Omental fat pad (tissue), 4 donors: ENCODE measurements around the gene KCNT1. TPM values are rescaled to one million over a fixed set of nuclear protein-coding genes. Genes with fewer than 3 reads are reported as not detected.

Experiments used
- ATAC-seq: fragments of 150-250 bp; one replicate; pipeline ENCODE4 v1.9.1; 2016; ENCODE audit warnings: mild to moderate bottlenecking, moderate library complexity; ENCODE audit not compliant: low FRiP score
- DNase-seq: peaks from one replicate; pipeline ENCODE4 v3.0.0-alpha.2; 2019; ENCODE audit warnings: low spot score
- total RNA-seq, 4 donors: library from RNA; depleted of rRNA; stranded (reverse); fragments of >200 nt; gene quantifications; one replicate each; pipeline ENCODE4 v1.1.0, GENCODE V29; 2016
- TF ChIP-seq, protein P1 (sequence below), 3 donors: fragments of 450-650 bp; IDR thresholded peaks; one replicate each; pipeline ENCODE4 v1.5.1; 2016 to 2017; ENCODE audit warnings: antibody characterized with exemption in 3 of 3, mild to moderate bottlenecking in 3 of 3, moderate library complexity in 2 of 3

Gene KCNT1
- total RNA-seq, 4 donors from 2014 or later: 0.24 to 0.95 TPM; not detected in 2

- TF ChIP-seq, protein P1, sequence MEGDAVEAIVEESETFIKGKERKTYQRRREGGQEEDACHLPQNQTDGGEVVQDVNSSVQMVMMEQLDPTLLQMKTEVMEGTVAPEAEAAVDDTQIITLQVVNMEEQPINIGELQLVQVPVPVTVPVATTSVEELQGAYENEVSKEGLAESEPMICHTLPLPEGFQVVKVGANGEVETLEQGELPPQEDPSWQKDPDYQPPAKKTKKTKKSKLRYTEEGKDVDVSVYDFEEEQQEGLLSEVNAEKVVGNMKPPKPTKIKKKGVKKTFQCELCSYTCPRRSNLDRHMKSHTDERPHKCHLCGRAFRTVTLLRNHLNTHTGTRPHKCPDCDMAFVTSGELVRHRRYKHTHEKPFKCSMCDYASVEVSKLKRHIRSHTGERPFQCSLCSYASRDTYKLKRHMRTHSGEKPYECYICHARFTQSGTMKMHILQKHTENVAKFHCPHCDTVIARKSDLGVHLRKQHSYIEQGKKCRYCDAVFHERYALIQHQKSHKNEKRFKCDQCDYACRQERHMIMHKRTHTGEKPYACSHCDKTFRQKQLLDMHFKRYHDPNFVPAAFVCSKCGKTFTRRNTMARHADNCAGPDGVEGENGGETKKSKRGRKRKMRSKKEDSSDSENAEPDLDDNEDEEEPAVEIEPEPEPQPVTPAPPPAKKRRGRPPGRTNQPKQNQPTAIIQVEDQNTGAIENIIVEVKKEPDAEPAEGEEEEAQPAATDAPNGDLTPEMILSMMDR (IDR thresholded peaks at IDR 0.05): no peak
- DNase-seq: no peak
- ATAC-seq: no peak
These were observed 37.6 kb downstream of the KCNT1 start for GRCh38 chr9:135739271-135740220.

DNA sequence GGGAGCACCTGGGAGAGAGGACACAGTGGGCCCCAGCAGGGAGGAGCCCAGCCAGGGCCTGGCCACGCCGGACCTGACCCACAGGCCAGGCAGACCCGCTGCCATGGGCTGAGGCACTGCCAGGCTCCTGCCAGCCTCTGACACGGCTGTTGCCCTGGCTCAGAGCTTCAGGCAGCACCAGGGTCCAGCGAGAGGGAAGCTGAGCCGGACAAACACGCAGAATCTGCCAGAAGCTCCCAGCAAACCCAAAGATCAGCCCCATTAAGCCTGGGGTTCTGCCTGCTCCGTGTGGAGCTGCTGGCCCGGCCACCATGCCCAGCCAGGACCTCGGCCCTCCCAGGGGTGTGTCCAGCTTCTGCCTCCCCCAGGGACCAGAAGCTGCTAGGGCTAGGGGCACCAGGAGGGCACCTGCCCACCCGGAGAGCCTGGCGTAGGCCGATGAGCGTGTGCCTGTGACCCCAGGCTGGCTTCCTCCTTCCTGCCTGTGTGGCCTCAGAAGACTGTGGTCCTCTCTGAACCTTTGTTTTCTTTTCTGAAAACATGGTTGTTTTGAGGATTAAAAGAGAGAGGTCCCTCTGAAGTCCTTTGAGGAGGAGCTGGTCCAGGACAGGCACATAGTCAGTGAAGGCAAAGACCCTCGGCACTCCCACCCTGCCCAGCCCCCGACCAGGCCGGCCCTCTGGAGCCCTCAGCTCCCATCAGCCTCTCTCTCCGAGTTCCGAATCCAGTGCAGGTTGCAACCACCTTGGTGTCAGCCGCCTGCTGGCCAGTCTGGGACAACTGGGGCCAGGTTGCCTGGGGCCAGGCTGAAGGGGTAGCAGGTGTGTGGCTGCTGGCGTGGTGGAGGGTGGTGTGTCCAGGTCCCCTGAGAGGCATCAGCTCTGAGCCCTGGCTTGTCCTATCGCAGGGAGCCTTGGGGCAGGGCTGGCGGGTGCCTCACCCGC is 39.6 kb downstream of the KCNT1 start:
- DNase-seq: no peak
- TF ChIP-seq, protein P1 (IDR thresholded peaks at IDR 0.05): no peak
- ATAC-seq: no peak

DNA sequence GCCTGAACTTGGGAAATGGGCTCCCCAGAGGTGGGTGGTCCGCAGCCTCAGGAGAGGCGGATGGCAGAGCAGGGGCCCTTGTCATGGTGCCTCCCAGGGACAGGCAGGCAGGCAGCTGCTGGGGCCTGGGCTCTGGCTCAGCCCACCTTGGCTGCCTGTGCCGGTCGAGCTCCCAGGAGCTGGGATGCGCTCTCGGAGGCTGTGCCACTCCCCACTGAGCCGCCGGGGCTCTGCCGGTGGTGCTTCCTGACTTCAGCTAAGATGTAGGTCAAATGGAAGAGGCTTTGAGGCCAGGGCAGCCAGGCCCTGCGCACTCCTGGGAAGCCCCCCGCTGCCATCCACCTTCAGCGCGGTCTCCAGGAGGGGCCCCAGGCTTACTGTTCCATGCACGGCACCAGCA is 41.0 kb downstream of the KCNT1 start:
- no peak for ATAC-seq
- TF ChIP-seq, protein P1 (IDR thresholded peaks at IDR 0.05): no peak

GRCh38 chr9:135743546-135744332 is 41.8 kb downstream of the KCNT1 start:
- ATAC-seq: no peak
- TF ChIP-seq, protein P1 (IDR thresholded peaks at IDR 0.05): no peak
- no peak for DNase-seq

More for the DNA sequence above, 41.0 kb downstream of the KCNT1 start:
- no peak for DNase-seq

- no peak for DNase-seq
- TF ChIP-seq, protein P1 (IDR thresholded peaks at IDR 0.05): no peak
- no peak for ATAC-seq
These were observed 42.5 kb downstream of the KCNT1 start for GRCh38 chr9:135744333-135745070.

GRCh38 chr9:135745189-135745588 is 43.2 kb downstream of the KCNT1 start:
- no peak for DNase-seq
- TF ChIP-seq, protein P1 (IDR thresholded peaks at IDR 0.05): no peak
- no peak for ATAC-seq
